Thoracic aorta (tissue), 2 donors: ENCODE results near the gene ARGLU1. TPM values are rescaled to one million over a fixed set of nuclear protein-coding genes. Genes with fewer than 3 reads are reported as not detected.

ENCODE experiments used
- ATAC-seq: fragments of 150-250 bp; one replicate; pipeline ENCODE4 v1.8.0; 2017; ENCODE audit warnings: low read depth; ENCODE audit not compliant: insufficient number of reproducible peaks, low FRiP score
- DNase-seq: peaks from one replicate; pipeline ENCODE4 v3.0.0-alpha.2; 2020; ENCODE audit warnings: low spot score
- H3K27ac ChIP-seq, 2 donors: fragments of 200-600 bp; sonication (generic); 1 replicate in 1 of 2; 2 replicates in 1 of 2; pipeline ENCODE4 v1.5.1; 2016; ENCODE audit warnings: mild to moderate bottlenecking in 2 of 2, moderate library complexity in 2 of 2
- H3K27me3 ChIP-seq: fragments of 200-600 bp; sonication (generic); replicated peaks from 2 replicates; pipeline ENCODE4 v1.6.0; 2016; ENCODE audit warnings: mild to moderate bottlenecking; ENCODE audit not compliant: insufficient read depth
- H3K36me3 ChIP-seq: fragments of 200-600 bp; sonication (generic); one replicate; pipeline ENCODE4 v1.5.1; 2016
- H3K4me1 ChIP-seq, 2 donors: fragments of 200-600 bp; sonication (generic); 1 replicate in 1 of 2; 2 replicates in 1 of 2; pipeline versions ENCODE4 v1.5.1 to v1.6.0; 2016; ENCODE audit warnings: low read depth in 2 of 2, mild to moderate bottlenecking in 1 of 2; ENCODE audit not compliant: control insufficient read depth in 1 of 2
- H3K4me3 ChIP-seq: fragments of 200-600 bp; sonication (generic); 2 replicates; pipeline ENCODE4 v1.5.1; 2016; ENCODE audit warnings: mild to moderate bottlenecking
- H3K9me3 ChIP-seq: fragments of 200-600 bp; sonication (generic); 2 replicates; pipeline ENCODE4 v1.5.1; 2016
- total RNA-seq, 2 donors: library from RNA; depleted of rRNA; stranded (reverse); fragments of >200 nt; gene quantifications; one replicate each; pipeline versions ENCODE4 v1.1.0 to v1.2.3, GENCODE V29; 2016
- TF ChIP-seq, protein P1 (sequence below): fragments of 200-600 bp; sonication (generic); IDR thresholded peaks from one replicate; pipeline ENCODE4 v1.5.1; 2019; ENCODE audit warnings: antibody characterized with exemption

The ARGLU1 gene
- total RNA-seq, 2 donors from 2014 or later: 112 to 159 TPM

DNA sequence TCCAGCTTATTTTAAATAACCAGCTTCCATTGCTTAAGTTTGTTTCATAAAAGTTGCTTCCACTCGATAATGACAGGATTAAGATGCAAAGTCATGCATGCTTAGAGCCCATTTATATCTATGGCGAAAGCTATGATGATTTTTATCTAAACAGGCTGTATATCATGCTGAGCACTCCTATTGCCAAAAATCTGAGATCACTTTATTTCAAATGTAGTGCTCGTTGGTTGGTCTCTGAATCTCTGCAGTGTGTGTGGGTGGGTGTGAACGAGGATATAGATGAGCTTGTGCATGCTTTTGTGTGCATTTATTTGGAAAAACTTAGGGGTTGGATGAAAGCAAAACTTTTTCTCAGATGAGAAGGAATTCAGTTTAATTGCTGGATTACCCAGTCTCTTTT is 27.0 kb upstream of the ARGLU1 start:
- Histone ChIP-seq H3K36me3 (no peaks in the 10 kb centered on the region), H3K9me3 (no peaks in the 10 kb centered on the region), H3K27ac (no peak overlapping the region), H3K4me3 (no peak overlapping the region), H3K27me3 (no peaks in the 10 kb centered on the region), H3K4me1 (peaks cover 8 to 28% of the 10 kb centered on the region in 2 donors)
- TF ChIP-seq, protein P1, sequence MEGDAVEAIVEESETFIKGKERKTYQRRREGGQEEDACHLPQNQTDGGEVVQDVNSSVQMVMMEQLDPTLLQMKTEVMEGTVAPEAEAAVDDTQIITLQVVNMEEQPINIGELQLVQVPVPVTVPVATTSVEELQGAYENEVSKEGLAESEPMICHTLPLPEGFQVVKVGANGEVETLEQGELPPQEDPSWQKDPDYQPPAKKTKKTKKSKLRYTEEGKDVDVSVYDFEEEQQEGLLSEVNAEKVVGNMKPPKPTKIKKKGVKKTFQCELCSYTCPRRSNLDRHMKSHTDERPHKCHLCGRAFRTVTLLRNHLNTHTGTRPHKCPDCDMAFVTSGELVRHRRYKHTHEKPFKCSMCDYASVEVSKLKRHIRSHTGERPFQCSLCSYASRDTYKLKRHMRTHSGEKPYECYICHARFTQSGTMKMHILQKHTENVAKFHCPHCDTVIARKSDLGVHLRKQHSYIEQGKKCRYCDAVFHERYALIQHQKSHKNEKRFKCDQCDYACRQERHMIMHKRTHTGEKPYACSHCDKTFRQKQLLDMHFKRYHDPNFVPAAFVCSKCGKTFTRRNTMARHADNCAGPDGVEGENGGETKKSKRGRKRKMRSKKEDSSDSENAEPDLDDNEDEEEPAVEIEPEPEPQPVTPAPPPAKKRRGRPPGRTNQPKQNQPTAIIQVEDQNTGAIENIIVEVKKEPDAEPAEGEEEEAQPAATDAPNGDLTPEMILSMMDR: no peak
- DNase-seq (no peak), ATAC-seq (no peak)

GRCh38 chr13:106593132-106593531 is 25.2 kb upstream of the ARGLU1 start:
- DNase-seq: no peak
- TF ChIP-seq, protein P1: no peak
- ATAC-seq: no peak
- peaks cover 8 to 25% of the 10 kb centered on the region in 2 donors for H3K4me1 ChIP-seq
- no peak overlapping the region for H3K4me3 ChIP-seq
- no peak overlapping the region for H3K27ac ChIP-seq
- H3K36me3 ChIP-seq: no peaks in the 10 kb centered on the region
- no peaks in the 10 kb centered on the region for H3K9me3 ChIP-seq
- H3K27me3 ChIP-seq: no peaks in the 10 kb centered on the region

- TF ChIP-seq, protein P1: no peak
- ATAC-seq: no peak
- H3K27ac ChIP-seq: no peak overlapping the region
Observed at GRCh38 chr13:106591299-106591698, 23.4 kb upstream of the ARGLU1 start.

GRCh38 chr13:106589716-106590115 is 21.8 kb upstream of the ARGLU1 start:
- TF ChIP-seq, protein P1: no peak
- H3K27ac ChIP-seq: no peak overlapping the region
- H3K36me3 ChIP-seq: no peaks in the 10 kb centered on the region
- DNase-seq (no peak), ATAC-seq (no peak)
- no peaks in the 10 kb centered on the region for H3K4me1 ChIP-seq
- H3K27me3 ChIP-seq: no peaks in the 10 kb centered on the region
- H3K4me3 ChIP-seq: no peak overlapping the region
- peaks cover 7% of the 10 kb centered on the region for H3K9me3 ChIP-seq

More at GRCh38 chr13:106591299-106591698, 23.4 kb upstream of the ARGLU1 start:
- no peak for DNase-seq
- H3K4me3 ChIP-seq: no peak overlapping the region
- no peaks in the 10 kb centered on the region for H3K27me3 ChIP-seq
- no peaks in the 10 kb centered on the region for H3K36me3 ChIP-seq
- H3K9me3 ChIP-seq: no peaks in the 10 kb centered on the region
- H3K4me1 ChIP-seq: peaks cover 0 to 8% of the 10 kb centered on the region in 2 donors

- ATAC-seq: no peak
- no peak for DNase-seq
- Histone ChIP-seq H3K36me3 (no peaks in the 10 kb centered on the region), H3K9me3 (peaks cover 7% of the 10 kb centered on the region), H3K27me3 (no peaks in the 10 kb centered on the region), H3K4me1 (no peaks in the 10 kb centered on the region), H3K4me3 (no peak overlapping the region), H3K27ac (no peak overlapping the region)
- TF ChIP-seq, protein P1: no peak
Observed at GRCh38 chr13:106588367-106588766, 20.4 kb upstream of the ARGLU1 start.
